Stomach (tissue), 9 donors: ENCODE results near the gene PEX10. TPM values are rescaled to one million over a fixed set of nuclear protein-coding genes. Genes with fewer than 3 reads are reported as not detected.

Experiments
- DNase-seq, 2 donors: peaks; one replicate each; pipeline versions ENCODE4 v3.0.0 to v3.0.0-alpha.2; 2013 to 2019
- H3K27ac ChIP-seq, 5 donors: fragments of 200-600 bp in 4 of 5; sonication (generic) in 4 of 5; one replicate each; pipeline ENCODE4 v1.5.1; 2013 to 2019; ENCODE audit warnings: mild to moderate bottlenecking in 1 of 5, moderate library complexity in 1 of 5
- H3K27me3 ChIP-seq, 3 donors: fragments of 200-600 bp; sonication (generic); one replicate each; pipeline ENCODE4 v1.5.1; 2017 to 2019; ENCODE audit warnings: mixed run types in 1 of 3
- H3K36me3 ChIP-seq, 4 donors: fragments of 200-600 bp; sonication (generic); 1 replicate in 3 of 4; 2 replicates in 1 of 4; pipeline ENCODE4 v1.5.1; 2016 to 2019
- H3K4me1 ChIP-seq, 4 donors: fragments of 200-600 bp; sonication (generic); one replicate each; pipeline ENCODE4 v1.5.1; 2016 to 2019
- H3K4me3 ChIP-seq, 4 donors: fragments of 200-600 bp; sonication (generic) in 3 of 4; one replicate each; pipeline ENCODE4 v1.5.1; 2016 to 2019; ENCODE audit warnings: mild to moderate bottlenecking in 1 of 4
- H3K9me3 ChIP-seq, 4 donors: fragments of 200-600 bp; sonication (generic); one replicate each; pipeline ENCODE4 v1.5.1; 2016 to 2019
- CTCF ChIP-seq, 7 experiments: fragments of 450-650 bp in 4 of 7; fragments of 200-600 bp in 3 of 7; sonication (generic) in 3 of 7; IDR thresholded peaks; one replicate each; pipeline ENCODE4 v1.5.1; 2016 to 2019; ENCODE audit warnings: antibody characterized with exemption in 7 of 7, control low read depth in 2 of 7, mild to moderate bottlenecking in 1 of 7
- EP300 ChIP-seq: sonication (generic); formaldehyde crosslinking; IDR thresholded peaks from one replicate; pipeline ENCODE4 v1.6.1; 2017; ENCODE audit warnings: antibody characterized with exemption
- POLR2A ChIP-seq, 4 donors: fragments of 450-650 bp; IDR thresholded peaks; one replicate each; pipeline ENCODE4 v1.6.1; 2016; ENCODE audit warnings: antibody characterized with exemption in 4 of 4, control low read depth in 2 of 4, mild to moderate bottlenecking in 1 of 4, moderate library complexity in 1 of 4
- POLR2AphosphoS5 ChIP-seq, 3 donors: sonication (generic); formaldehyde crosslinking; IDR thresholded peaks; one replicate each; pipeline ENCODE4 v1.6.1; 2016; ENCODE audit warnings: antibody characterized with exemption in 3 of 3
- WGBS, 5 donors: extraction: QIAGEN DNeasy Blood & Tissue Kit in 3 of 5; methylation state at CpG; one replicate each; pipeline versions ENCODE4 v1.1.5 to v1.1.7; 2013 to 2018; 5-methylcytosine and 5-hydroxymethylcytosine counted together
- intact Hi-C: fragments of 100-400 bp; cut with DNase I; formaldehyde crosslinking; loops from one replicate; pipeline ENCODE4 v1.15.1; 2023; ENCODE audit warnings: low total_unique reads
- polyA plus RNA-seq, 3 donors: library from polyadenylated mRNA; stranded (reverse); fragments of 200-250 nt; gene quantifications; one replicate each; pipeline ENCODE4 v1.2.3, GENCODE V29; 2013
- total RNA-seq, 5 donors: library from RNA; depleted of rRNA; stranded (reverse); fragments of >200 nt; gene quantifications; one replicate each; pipeline versions ENCODE4 v1.1.0 to v1.2.3, GENCODE V29; 2014 to 2016
- donor health status: healthy with polysubstance abuse.
- donor health status: Bipolar disorder and iron deficiency.
- donor health status: healthy.

Gene PEX10
- total and polyA plus RNA-seq, 8 donors: 0.87 to 27.2 (median 15.7) TPM

DNA sequence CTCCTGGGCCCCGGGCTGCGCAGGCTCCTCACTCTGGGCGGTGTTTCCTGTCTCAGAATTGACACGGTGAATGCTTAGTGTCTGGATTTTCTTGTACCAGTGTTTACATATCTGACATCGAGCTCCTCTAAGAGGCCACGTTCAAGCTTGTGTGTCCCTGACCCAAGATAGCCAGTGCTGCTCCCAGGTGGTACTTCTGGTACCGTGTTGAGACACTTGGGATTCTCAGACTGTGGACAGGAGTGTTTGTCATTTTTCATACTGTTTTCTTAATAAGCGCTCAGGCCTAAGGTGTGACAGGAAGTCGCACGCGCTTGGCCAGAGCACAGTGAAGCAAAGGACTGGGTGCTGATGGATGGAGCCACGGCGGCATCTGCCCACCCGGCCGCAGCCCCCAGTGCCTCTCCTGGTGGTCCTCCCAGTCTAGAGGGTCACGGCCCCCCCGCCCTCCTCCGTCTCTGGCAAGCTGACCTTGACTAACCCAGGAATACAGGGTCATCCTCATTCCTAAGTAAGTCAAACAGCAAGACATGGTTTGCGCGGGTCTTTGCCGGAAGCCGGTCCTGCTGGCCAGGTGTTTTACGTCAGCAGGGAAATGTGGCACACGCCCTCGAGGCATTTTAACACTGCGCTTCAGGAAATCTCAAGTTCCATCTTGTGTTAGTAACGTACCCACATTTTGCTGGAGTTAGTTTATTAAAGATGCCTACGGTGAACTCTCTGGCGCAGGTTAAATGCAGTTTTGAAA, 8.0 kb downstream of the PEX10 start:
- no peaks in the 10 kb centered on the region for H3K9me3 ChIP-seq
- H3K36me3 ChIP-seq: peaks cover 60 to 98% (median 98%) of the 10 kb centered on the region in 4 donors
- H3K4me3 ChIP-seq: no peak overlapping the region
- 75 to 83% (median 80%) methylated on average over 27 to 29 of the region's 29 CpGs for whole genome bisulfite sequencing, 5 donors
- H3K4me1 ChIP-seq: peaks cover 0 to 9% (median 0%) of the 10 kb centered on the region in 4 donors
- H3K27me3 ChIP-seq: no peaks in the 10 kb centered on the region
- peak overlapping the region in 1 of 5 donors; percentile 39 for H3K27ac ChIP-seq
- TF ChIP-seq EP300 (no peak), CTCF (IDR thresholded peaks at IDR 0.05) (no peak), POLR2AphosphoS5 (IDR thresholded peaks at IDR 0.05) (no peak), POLR2A (IDR thresholded peaks at IDR 0.05) (no peak)
- intact Hi-C loops: no loop called here
- no peak for DNase-seq

- no peak overlapping the region for H3K27ac ChIP-seq
- TF ChIP-seq CTCF (IDR thresholded peaks at IDR 0.05) (no peak), POLR2AphosphoS5 (IDR thresholded peaks at IDR 0.05) (no peak), EP300 (no peak), POLR2A (IDR thresholded peaks at IDR 0.05) (no peak)
- H3K36me3 ChIP-seq: peaks cover 66 to 98% (median 98%) of the 10 kb centered on the region in 4 donors
- 76 to 83% (median 82%) methylated on average over 19 of the region's 19 CpGs for WGBS, 5 donors
- peaks cover 0 to 9% (median 0%) of the 10 kb centered on the region in 4 donors for H3K4me1 ChIP-seq
- H3K9me3 ChIP-seq: no peaks in the 10 kb centered on the region
- no peak for DNase-seq
- intact Hi-C loops: no loop called here
- H3K27me3 ChIP-seq: no peaks in the 10 kb centered on the region
- no peak overlapping the region for H3K4me3 ChIP-seq
Measured at GRCh38 chr1:2403273-2403672, 9.1 kb downstream of the PEX10 start.

- Histone ChIP-seq H3K27me3 (no peaks in the 10 kb centered on the region), H3K4me3 (no peak overlapping the region), H3K4me1 (peaks cover 0 to 9% (median 0%) of the 10 kb centered on the region in 4 donors), H3K9me3 (no peaks in the 10 kb centered on the region), H3K27ac (no peak overlapping the region), H3K36me3 (peaks cover 72 to 98% (median 98%) of the 10 kb centered on the region in 4 donors)
- 89 to 94% (median 93%) methylated on average over 20 to 23 of the region's 23 CpGs for WGBS, 5 donors
- no peak for TF ChIP-seq CTCF (IDR thresholded peaks at IDR 0.05)
- DNase-seq: no peak
- intact Hi-C loops: no loop called here
Measured at GRCh38 chr1:2402420-2402819, 9.9 kb downstream of the PEX10 start.

DNA sequence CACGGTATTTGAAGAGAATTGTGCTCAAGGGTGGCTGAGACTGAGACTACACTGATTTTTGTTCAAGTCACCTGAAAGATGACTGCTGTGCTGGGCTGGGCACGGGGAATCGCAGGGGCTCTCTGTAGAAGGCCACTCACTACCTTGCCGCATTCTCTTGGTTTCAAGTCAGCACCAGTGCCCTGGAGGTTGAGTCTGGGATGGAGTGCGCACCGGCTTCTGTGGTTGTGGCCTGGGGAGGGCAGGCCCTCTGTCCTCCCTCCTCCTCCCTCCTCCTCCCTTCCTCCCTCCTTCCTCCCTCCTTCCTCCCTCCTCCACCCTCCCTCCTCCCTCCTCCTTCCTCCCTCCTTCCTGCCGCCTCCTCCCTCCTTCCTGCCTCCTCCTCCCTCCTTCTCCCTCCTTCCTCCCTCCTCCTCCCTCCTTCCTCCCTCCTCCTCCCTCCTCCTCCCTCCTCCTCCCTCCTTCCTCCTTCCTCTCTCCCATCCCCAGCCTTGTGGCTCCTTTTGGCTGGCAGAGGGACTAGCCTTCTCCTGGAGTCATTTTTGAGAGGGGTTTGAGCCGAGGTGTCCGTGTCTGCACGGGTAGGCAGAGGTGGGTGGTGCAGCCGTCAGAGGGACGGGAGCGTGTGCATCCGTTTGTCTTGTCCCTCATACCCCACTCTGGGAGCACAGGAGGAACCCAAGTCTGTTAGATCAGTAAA, 11.3 kb downstream of the PEX10 start:
- WGBS, 5 donors: 85 to 94% (median 90%) methylated on average over 13 to 14 of the region's 14 CpGs
- DNase-seq: no peak

More for the DNA sequence above, 11.3 kb downstream of the PEX10 start:
- H3K27me3 ChIP-seq: no peaks in the 10 kb centered on the region
- intact Hi-C loops: no loop called here
- TF ChIP-seq CTCF (IDR thresholded peaks at IDR 0.05) (no peak), EP300 (no peak), POLR2AphosphoS5 (IDR thresholded peaks at IDR 0.05) (no peak), POLR2A (IDR thresholded peaks at IDR 0.05) (no peak)
- no peak overlapping the region for H3K27ac ChIP-seq
- peaks cover 83 to 98% (median 98%) of the 10 kb centered on the region in 4 donors for H3K36me3 ChIP-seq
- H3K4me3 ChIP-seq: no peak overlapping the region
- H3K4me1 ChIP-seq: peaks cover 0 to 14% (median 0%) of the 10 kb centered on the region in 4 donors
- no peaks in the 10 kb centered on the region for H3K9me3 ChIP-seq
